ENCODE data around the gene HECTD4.

Gene HECTD4

DNA sequence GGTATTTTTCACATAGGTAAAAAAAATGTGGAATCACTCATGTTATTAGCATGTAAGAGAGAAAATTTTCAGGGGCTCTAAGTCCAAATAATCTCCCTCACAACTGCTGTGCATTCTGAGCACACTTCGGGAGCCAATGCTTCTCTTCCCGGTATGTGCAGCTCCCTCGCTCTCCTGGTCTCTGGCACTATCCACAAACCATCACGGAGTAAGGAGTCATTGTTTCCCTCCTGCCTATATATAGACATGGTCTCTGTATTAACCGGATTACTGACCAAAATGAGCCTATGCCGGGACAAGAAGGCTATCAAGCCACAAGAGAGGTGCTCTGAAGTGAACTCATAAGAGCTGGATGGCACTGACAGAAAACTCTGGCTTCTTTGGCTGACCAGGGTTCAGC, 13.4 kb downstream of the HECTD4 start:
- Histone ChIP-seq H3K79me2 (ENCODE audit: insufficient read depth, low read length) (peaks cover 87% of the 10 kb centered on the region), H3K4me3 (ENCODE audit: low read length, poor library complexity, severe bottlenecking) (no peak overlapping the region), H3K9me2 (replicated peaks; ENCODE audit: low read depth, low read length) (no peaks in the 10 kb centered on the region), H3K36me3 (ENCODE audit: insufficient read depth, low read length) (no peaks in the 10 kb centered on the region), H3K9ac (ENCODE audit: low read depth, low read length, poor library complexity, severe bottlenecking) (no peak overlapping the region), H3F3A (ENCODE audit: low read depth) (no peaks in the 10 kb centered on the region), H2AFZ (ENCODE audit: low read length) (no peak overlapping the region), H3K27me3 (ENCODE audit: insufficient read depth, low read length, poor library complexity, severe bottlenecking) (no peaks in the 10 kb centered on the region), H4K20me1 (ENCODE audit: insufficient read depth, low read length, poor library complexity, severe bottlenecking) (peaks cover 20% of the 10 kb centered on the region), H3K4me2 (ENCODE audit: low read depth, low read length, poor library complexity, severe bottlenecking) (no peak overlapping the region), H3K4me1 (ENCODE audit: insufficient read depth, low read length, poor library complexity, severe bottlenecking) (peaks cover 2% of the 10 kb centered on the region), H3K9me3 (ENCODE audit: insufficient read depth, low read depth, low read length) (no peaks in the 10 kb centered on the region)
- TF ChIP-seq, protein P1, sequence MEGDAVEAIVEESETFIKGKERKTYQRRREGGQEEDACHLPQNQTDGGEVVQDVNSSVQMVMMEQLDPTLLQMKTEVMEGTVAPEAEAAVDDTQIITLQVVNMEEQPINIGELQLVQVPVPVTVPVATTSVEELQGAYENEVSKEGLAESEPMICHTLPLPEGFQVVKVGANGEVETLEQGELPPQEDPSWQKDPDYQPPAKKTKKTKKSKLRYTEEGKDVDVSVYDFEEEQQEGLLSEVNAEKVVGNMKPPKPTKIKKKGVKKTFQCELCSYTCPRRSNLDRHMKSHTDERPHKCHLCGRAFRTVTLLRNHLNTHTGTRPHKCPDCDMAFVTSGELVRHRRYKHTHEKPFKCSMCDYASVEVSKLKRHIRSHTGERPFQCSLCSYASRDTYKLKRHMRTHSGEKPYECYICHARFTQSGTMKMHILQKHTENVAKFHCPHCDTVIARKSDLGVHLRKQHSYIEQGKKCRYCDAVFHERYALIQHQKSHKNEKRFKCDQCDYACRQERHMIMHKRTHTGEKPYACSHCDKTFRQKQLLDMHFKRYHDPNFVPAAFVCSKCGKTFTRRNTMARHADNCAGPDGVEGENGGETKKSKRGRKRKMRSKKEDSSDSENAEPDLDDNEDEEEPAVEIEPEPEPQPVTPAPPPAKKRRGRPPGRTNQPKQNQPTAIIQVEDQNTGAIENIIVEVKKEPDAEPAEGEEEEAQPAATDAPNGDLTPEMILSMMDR (conservative IDR thresholded peaks at IDR 0.05; ENCODE audit: low read length), result no peak
- TF ChIP-seq EZH2phosphoT487 (IDR thresholded peaks at IDR 0.05; ENCODE audit: borderline replicate concordance), result no peak

DNA sequence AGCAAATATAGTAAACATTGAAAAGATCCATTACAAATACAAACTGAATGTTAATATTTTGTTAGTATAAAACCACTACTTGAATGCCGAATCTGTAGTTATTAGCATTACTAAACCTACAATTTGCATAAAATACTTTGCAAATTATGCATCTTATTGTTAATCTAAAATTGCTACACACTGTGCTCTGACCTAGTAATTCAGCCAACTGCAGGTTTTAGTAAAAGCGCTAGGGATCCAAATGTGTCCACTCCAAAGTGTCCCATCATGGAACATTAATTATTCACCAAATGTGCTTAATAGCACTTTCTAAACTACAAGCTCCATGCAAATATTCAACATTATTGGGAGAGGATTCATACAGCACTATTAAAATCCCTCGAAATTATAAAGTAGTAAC, 14.3 kb downstream of the HECTD4 start:
- Histone ChIP-seq H3K4me2 (ENCODE audit: low read depth, low read length, poor library complexity, severe bottlenecking) (no peak overlapping the region), H2AFZ (ENCODE audit: low read length) (no peak overlapping the region), H4K20me1 (ENCODE audit: insufficient read depth, low read length, poor library complexity, severe bottlenecking) (peaks cover 23% of the 10 kb centered on the region), H3K9ac (ENCODE audit: low read depth, low read length, poor library complexity, severe bottlenecking) (no peak overlapping the region), H3F3A (ENCODE audit: low read depth) (no peaks in the 10 kb centered on the region), H3K4me3 (ENCODE audit: low read length, poor library complexity, severe bottlenecking) (no peak overlapping the region), H3K9me2 (replicated peaks; ENCODE audit: low read depth, low read length) (no peaks in the 10 kb centered on the region), H3K9me3 (ENCODE audit: insufficient read depth, low read depth, low read length) (no peaks in the 10 kb centered on the region), H3K4me1 (ENCODE audit: insufficient read depth, low read length, poor library complexity, severe bottlenecking) (peaks cover 2% of the 10 kb centered on the region), H3K36me3 (ENCODE audit: insufficient read depth, low read length) (no peaks in the 10 kb centered on the region), H3K79me2 (ENCODE audit: insufficient read depth, low read length) (peaks cover 87% of the 10 kb centered on the region), H3K27me3 (ENCODE audit: insufficient read depth, low read length, poor library complexity, severe bottlenecking) (no peaks in the 10 kb centered on the region)
- no peak for TF ChIP-seq EZH2phosphoT487 (IDR thresholded peaks at IDR 0.05; ENCODE audit: borderline replicate concordance)
- TF ChIP-seq, protein P1 (conservative IDR thresholded peaks at IDR 0.05; ENCODE audit: low read length), result no peak

DNA sequence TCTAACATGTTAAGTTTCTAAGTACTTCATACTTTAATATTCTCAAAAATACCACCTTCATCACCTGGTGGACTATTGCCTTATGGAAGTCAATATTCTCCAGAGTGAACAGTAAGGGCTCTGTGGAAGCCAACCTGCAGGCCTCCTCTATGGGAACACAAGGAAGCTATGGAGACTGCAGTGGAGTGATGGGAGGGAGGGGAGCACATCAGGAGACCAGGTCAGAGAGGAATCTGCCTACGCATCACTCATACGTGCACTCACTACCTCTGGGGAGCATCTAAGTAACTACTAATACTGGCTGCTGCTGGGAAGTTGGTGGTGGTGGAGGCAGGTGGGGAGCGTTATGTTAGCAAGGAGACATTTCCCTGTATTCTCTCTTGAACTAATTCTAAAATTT, 19.9 kb downstream of the HECTD4 start:
- Histone ChIP-seq H3K9me3 (ENCODE audit: insufficient read depth, low read depth, low read length) (no peaks in the 10 kb centered on the region), H3K4me1 (ENCODE audit: insufficient read depth, low read length, poor library complexity, severe bottlenecking) (no peaks in the 10 kb centered on the region), H3K36me3 (ENCODE audit: insufficient read depth, low read length) (no peaks in the 10 kb centered on the region), H3F3A (ENCODE audit: low read depth) (no peaks in the 10 kb centered on the region), H3K9ac (ENCODE audit: low read depth, low read length, poor library complexity, severe bottlenecking) (no peak overlapping the region), H3K27me3 (ENCODE audit: insufficient read depth, low read length, poor library complexity, severe bottlenecking) (no peaks in the 10 kb centered on the region), H3K9me2 (replicated peaks; ENCODE audit: low read depth, low read length) (no peaks in the 10 kb centered on the region), H3K4me3 (ENCODE audit: low read length, poor library complexity, severe bottlenecking) (no peak overlapping the region), H4K20me1 (ENCODE audit: insufficient read depth, low read length, poor library complexity, severe bottlenecking) (peaks cover 24% of the 10 kb centered on the region), H3K4me2 (ENCODE audit: low read depth, low read length, poor library complexity, severe bottlenecking) (no peak overlapping the region), H3K79me2 (ENCODE audit: insufficient read depth, low read length) (peaks cover 84% of the 10 kb centered on the region), H2AFZ (ENCODE audit: low read length) (no peak overlapping the region)
- TF ChIP-seq EZH2phosphoT487 (IDR thresholded peaks at IDR 0.05; ENCODE audit: borderline replicate concordance), result no peak
- TF ChIP-seq, protein P1 (conservative IDR thresholded peaks at IDR 0.05; ENCODE audit: low read length), result no peak

Measured in Loucy (cell line).